ENCODE results near the gene C16orf96. TPM values are rescaled to one million over a fixed set of nuclear protein-coding genes. Genes with fewer than 3 reads are reported as not detected.
A peak's percentile ranks its signal among the peaks of the same experiment; 100 is the strongest.

C16orf96 gene
- total and polyA plus RNA-seq, 2 of the 13 experiments (the other 11 are each of a cell fraction or from before 2014, with no cell fraction given) = 0.03 TPM; not detected in 1

DNA sequence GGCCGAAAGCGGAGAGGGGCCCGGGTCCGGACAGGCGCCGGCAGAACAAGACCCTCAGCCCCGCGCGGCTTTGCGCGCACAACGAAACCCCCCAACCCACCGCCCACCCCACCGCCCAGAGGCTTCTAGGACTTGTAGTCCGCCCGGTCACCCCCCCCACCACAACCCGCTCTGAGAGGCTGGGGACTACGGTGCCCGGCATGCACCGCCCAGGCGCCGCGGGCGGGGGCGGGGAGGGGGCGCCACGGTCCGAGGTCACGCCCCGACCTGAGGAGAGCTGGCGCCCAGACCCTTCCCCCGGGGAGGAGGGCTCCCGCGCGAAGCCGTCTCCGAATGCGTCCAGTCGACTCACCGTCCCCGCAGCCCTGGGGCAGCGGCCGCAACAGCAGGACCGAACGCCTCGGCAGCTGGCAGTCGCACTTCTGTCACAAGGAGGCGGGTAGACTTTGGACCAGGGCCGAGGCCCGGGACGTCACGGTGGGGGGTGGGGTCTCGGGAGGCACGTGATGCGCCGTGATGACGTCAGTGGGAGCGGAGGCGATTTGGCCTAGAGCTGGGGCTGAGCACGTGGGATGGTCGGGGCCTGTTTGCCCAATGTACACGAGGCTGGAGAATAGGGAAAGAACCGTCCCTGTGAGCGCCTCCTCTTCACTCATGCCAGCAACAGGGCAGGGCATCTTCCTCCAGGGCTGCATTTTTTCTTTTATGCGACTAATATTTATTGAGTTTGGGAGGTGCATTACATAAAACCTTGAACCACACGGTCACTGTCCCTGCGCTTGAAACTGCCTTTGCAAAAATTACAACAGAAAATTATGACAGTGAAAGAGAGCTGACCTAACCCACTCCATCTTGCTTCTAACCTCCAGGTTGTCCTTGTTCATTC is 17.5 kb upstream of the C16orf96 start, which contains the start of gene CDIP1 (continued):
- TF ChIP-seq, protein P1, sequence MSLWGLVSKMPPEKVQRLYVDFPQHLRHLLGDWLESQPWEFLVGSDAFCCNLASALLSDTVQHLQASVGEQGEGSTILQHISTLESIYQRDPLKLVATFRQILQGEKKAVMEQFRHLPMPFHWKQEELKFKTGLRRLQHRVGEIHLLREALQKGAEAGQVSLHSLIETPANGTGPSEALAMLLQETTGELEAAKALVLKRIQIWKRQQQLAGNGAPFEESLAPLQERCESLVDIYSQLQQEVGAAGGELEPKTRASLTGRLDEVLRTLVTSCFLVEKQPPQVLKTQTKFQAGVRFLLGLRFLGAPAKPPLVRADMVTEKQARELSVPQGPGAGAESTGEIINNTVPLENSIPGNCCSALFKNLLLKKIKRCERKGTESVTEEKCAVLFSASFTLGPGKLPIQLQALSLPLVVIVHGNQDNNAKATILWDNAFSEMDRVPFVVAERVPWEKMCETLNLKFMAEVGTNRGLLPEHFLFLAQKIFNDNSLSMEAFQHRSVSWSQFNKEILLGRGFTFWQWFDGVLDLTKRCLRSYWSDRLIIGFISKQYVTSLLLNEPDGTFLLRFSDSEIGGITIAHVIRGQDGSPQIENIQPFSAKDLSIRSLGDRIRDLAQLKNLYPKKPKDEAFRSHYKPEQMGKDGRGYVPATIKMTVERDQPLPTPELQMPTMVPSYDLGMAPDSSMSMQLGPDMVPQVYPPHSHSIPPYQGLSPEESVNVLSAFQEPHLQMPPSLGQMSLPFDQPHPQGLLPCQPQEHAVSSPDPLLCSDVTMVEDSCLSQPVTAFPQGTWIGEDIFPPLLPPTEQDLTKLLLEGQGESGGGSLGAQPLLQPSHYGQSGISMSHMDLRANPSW (CRISPR knock-in tag; IDR thresholded peaks at IDR 0.05; ENCODE audit: borderline replicate concordance) = peak; percentile 88
- TF ChIP-seq, protein P2, sequence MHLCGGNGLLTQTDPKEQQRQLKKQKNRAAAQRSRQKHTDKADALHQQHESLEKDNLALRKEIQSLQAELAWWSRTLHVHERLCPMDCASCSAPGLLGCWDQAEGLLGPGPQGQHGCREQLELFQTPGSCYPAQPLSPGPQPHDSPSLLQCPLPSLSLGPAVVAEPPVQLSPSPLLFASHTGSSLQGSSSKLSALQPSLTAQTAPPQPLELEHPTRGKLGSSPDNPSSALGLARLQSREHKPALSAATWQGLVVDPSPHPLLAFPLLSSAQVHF (CRISPR knock-in tag; IDR thresholded peaks at IDR 0.05) = peak; percentile 99
- TF ChIP-seq ZEB1 (IDR thresholded peaks at IDR 0.05; ENCODE audit: insufficient replicate concordance, low read depth) (no peak), HNRNPK (IDR thresholded peaks at IDR 0.05; ENCODE audit: low read depth, low read length, poor library complexity, severe bottlenecking) (no peak), MIXL1 (CRISPR knock-in tag; IDR thresholded peaks at IDR 0.05) (peak; percentile 97), SIX4 (CRISPR knock-in tag; IDR thresholded peaks at IDR 0.05) (peak; percentile 81; the same call in 1 of the 2 replicates), ZSCAN20 (CRISPR knock-in tag; IDR thresholded peaks at IDR 0.05; ENCODE audit: borderline replicate concordance) (peak; percentile 98), BRD4 (CRISPR knock-in tag; IDR thresholded peaks at IDR 0.05) (peak; percentile 95), SAP130 (CRISPR knock-in tag; IDR thresholded peaks at IDR 0.05; ENCODE audit: low read depth) (peak; percentile 90), HNRNPUL1 (IDR thresholded peaks at IDR 0.05; ENCODE audit: low read depth, low read length) (peak; percentile 43; the same call in 1 of the 2 replicates), RFX3 (CRISPR knock-in tag; IDR thresholded peaks at IDR 0.05) (no peak), CCAR2 (optimal IDR thresholded peaks at IDR 0.05; ENCODE audit: low read depth, low read length) (no peak), ZNF563 (CRISPR knock-in tag; IDR thresholded peaks at IDR 0.05) (peak; percentile 99), HDAC1 (CRISPR knock-in tag; IDR thresholded peaks at IDR 0.05) (peak; percentile 95), MAF1 (CRISPR knock-in tag; IDR thresholded peaks at IDR 0.05; ENCODE audit: borderline replicate concordance) (peak; percentile 94), ELF4 (CRISPR knock-in tag; IDR thresholded peaks at IDR 0.05; ENCODE audit: borderline replicate concordance) (peak; percentile 78; the same call in 1 of the 2 replicates), GATAD2A (CRISPR knock-in tag; IDR thresholded peaks at IDR 0.05) (peak; percentile 90), AGO1 (IDR thresholded peaks at IDR 0.05; ENCODE audit: low read depth, low read length, poor library complexity, severe bottlenecking) (no peak)
- TF ChIP-seq, protein P3, sequence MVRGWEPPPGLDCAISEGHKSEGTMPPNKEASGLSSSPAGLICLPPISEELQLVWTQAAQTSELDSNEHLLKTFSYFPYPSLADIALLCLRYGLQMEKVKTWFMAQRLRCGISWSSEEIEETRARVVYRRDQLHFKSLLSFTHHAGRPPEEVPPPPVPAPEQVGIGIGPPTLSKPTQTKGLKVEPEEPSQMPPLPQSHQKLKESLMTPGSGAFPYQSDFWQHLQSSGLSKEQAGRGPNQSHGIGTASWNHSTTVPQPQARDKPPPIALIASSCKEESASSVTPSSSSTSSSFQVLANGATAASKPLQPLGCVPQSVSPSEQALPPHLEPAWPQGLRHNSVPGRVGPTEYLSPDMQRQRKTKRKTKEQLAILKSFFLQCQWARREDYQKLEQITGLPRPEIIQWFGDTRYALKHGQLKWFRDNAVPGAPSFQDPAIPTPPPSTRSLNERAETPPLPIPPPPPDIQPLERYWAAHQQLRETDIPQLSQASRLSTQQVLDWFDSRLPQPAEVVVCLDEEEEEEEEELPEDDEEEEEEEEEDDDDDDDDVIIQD (CRISPR knock-in tag; IDR thresholded peaks at IDR 0.05; ENCODE audit: low read depth) = peak; percentile 78
- TF ChIP-seq, protein P4, sequence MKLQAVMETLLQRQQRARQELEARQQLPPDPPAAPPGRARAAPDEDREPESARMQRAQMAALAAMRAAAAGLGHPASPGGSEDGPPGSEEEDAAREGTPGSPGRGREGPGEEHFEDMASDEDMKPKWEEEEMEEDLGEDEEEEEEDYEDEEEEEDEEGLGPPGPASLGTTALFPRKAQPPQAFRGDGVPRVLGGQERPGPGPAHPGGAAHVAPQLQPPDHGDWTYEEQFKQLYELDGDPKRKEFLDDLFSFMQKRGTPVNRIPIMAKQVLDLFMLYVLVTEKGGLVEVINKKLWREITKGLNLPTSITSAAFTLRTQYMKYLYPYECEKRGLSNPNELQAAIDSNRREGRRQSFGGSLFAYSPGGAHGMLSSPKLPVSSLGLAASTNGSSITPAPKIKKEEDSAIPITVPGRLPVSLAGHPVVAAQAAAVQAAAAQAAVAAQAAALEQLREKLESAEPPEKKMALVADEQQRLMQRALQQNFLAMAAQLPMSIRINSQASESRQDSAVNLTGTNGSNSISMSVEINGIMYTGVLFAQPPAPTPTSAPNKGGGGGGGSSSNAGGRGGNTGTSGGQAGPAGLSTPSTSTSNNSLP (IDR thresholded peaks at IDR 0.05; ENCODE audit: low read depth, low read length) = no peak
- TF ChIP-seq, protein P5, sequence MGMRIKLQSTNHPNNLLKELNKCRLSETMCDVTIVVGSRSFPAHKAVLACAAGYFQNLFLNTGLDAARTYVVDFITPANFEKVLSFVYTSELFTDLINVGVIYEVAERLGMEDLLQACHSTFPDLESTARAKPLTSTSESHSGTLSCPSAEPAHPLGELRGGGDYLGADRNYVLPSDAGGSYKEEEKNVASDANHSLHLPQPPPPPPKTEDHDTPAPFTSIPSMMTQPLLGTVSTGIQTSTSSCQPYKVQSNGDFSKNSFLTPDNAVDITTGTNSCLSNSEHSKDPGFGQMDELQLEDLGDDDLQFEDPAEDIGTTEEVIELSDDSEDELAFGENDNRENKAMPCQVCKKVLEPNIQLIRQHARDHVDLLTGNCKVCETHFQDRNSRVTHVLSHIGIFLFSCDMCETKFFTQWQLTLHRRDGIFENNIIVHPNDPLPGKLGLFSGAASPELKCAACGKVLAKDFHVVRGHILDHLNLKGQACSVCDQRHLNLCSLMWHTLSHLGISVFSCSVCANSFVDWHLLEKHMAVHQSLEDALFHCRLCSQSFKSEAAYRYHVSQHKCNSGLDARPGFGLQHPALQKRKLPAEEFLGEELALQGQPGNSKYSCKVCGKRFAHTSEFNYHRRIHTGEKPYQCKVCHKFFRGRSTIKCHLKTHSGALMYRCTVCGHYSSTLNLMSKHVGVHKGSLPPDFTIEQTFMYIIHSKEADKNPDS (CRISPR knock-in tag; IDR thresholded peaks at IDR 0.05) = peak; percentile 84

Data from HepG2 (cell line).